Suprapubic skin (tissue), 4 donors: ENCODE data around the gene CXorf49.
"Not testable (repeated sequence)": the region's sequence is repeated elsewhere in the genome, so short reads cannot be mapped to it uniquely, and the experiment has no call there.

Experiments used
- POLR2A ChIP-seq, 2 donors: fragments of 450-650 bp; IDR thresholded peaks; one replicate each; pipeline ENCODE4 v1.6.1; 2017; ENCODE audit warnings: antibody characterized with exemption in 2 of 2, mild to moderate bottlenecking in 2 of 2, moderate library complexity in 2 of 2
- POLR2AphosphoS5 ChIP-seq, 3 donors: sonication (generic); formaldehyde crosslinking; IDR thresholded peaks; one replicate each; pipeline ENCODE4 v1.6.1; 2017; ENCODE audit warnings: antibody characterized with exemption in 3 of 3
- TF ChIP-seq, protein P1 (sequence below), 2 donors: fragments of 200-600 bp in 1 of 2; fragments of 450-650 bp in 1 of 2; sonication (generic) in 1 of 2; IDR thresholded peaks; one replicate each; pipeline ENCODE4 v1.5.1; 2016 to 2019; ENCODE audit warnings: antibody characterized with exemption in 2 of 2, mild to moderate bottlenecking in 1 of 2, moderate library complexity in 1 of 2

DNA sequence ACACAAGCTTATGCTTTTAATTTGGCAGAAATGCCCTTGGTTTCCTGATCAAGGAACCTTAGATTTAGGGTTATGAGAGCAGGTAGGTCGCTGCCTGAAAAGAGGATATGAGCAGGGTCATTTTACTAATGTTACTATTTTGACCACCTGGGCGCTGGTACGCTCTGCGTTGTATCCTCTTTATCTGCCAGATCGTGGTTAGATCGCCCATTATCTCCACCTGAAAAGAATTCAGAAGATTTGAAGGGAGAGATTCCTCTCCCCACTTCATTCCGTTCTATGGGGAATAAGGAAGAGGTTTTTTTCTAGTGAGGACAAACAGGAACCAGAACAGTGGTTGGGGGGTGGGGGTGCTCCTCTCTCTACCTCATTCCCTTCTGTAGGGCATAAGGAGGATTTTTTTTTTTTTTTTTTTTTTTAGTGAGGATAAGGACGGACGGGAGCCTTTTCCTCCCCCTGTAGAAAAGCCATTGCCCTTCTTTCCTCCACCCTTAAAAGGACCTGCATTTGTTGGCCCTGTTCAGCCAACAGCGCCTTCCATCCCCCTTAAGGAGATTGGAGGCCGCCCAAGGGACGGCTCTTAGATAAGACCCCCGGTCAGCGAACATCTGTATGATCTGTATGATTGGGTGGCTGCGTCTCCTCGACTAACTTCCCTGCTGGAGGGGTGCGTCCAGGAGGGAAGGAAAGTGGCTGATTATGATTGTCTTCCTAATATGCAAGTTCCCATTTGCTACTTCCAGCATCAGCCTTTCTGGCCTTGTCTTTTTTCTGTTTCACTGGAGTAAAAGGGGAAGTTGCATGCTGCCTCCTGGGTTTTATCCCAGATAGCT is 20.4 kb downstream of the CXorf49 start:
- TF ChIP-seq POLR2A, POLR2AphosphoS5 (IDR thresholded peaks at IDR 0.05): not testable (repeated sequence)
- TF ChIP-seq, protein P1, sequence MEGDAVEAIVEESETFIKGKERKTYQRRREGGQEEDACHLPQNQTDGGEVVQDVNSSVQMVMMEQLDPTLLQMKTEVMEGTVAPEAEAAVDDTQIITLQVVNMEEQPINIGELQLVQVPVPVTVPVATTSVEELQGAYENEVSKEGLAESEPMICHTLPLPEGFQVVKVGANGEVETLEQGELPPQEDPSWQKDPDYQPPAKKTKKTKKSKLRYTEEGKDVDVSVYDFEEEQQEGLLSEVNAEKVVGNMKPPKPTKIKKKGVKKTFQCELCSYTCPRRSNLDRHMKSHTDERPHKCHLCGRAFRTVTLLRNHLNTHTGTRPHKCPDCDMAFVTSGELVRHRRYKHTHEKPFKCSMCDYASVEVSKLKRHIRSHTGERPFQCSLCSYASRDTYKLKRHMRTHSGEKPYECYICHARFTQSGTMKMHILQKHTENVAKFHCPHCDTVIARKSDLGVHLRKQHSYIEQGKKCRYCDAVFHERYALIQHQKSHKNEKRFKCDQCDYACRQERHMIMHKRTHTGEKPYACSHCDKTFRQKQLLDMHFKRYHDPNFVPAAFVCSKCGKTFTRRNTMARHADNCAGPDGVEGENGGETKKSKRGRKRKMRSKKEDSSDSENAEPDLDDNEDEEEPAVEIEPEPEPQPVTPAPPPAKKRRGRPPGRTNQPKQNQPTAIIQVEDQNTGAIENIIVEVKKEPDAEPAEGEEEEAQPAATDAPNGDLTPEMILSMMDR (IDR thresholded peaks at IDR 0.05): not testable (repeated sequence)
